ENCODE measurements around the gene REPS2.

DNA sequence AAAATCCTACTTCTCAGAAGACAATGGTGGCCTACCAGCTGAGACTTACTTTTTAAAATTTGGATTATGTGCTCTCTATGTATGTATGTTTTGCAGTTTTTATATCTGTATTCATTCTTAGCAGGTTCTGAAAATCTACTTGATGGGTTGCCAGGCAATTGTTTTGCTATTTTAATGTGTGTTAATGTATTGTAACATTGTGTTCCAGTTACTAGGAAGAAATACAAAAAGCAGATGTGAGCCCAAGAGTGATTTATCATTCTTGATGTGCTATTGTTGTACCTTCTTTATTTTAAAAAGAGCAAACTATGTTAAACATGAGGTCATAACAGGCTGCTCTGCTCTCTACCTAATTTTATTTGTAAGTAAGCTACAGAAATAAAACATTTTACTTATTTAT lies 81.9 kb downstream of the REPS2 start:
- TF ChIP-seq CTCF (IDR thresholded peaks at IDR 0.05; ENCODE audit: low read depth, low read length, poor library complexity, severe bottlenecking): no peak
- TF ChIP-seq EZH2phosphoT487 (IDR thresholded peaks at IDR 0.05; ENCODE audit: borderline replicate concordance, low read length): no peak

Measured in DOHH2 (cell line).